Measurements from ENCODE around the gene ANKRD13C.
"Not testable (repeated sequence)": the region's sequence is repeated elsewhere in the genome, so short reads cannot be mapped to it uniquely, and the experiment has no call there.

The ANKRD13C gene, protein sequence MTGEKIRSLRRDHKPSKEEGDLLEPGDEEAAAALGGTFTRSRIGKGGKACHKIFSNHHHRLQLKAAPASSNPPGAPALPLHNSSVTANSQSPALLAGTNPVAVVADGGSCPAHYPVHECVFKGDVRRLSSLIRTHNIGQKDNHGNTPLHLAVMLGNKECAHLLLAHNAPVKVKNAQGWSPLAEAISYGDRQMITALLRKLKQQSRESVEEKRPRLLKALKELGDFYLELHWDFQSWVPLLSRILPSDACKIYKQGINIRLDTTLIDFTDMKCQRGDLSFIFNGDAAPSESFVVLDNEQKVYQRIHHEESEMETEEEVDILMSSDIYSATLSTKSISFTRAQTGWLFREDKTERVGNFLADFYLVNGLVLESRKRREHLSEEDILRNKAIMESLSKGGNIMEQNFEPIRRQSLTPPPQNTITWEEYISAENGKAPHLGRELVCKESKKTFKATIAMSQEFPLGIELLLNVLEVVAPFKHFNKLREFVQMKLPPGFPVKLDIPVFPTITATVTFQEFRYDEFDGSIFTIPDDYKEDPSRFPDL

DNA sequence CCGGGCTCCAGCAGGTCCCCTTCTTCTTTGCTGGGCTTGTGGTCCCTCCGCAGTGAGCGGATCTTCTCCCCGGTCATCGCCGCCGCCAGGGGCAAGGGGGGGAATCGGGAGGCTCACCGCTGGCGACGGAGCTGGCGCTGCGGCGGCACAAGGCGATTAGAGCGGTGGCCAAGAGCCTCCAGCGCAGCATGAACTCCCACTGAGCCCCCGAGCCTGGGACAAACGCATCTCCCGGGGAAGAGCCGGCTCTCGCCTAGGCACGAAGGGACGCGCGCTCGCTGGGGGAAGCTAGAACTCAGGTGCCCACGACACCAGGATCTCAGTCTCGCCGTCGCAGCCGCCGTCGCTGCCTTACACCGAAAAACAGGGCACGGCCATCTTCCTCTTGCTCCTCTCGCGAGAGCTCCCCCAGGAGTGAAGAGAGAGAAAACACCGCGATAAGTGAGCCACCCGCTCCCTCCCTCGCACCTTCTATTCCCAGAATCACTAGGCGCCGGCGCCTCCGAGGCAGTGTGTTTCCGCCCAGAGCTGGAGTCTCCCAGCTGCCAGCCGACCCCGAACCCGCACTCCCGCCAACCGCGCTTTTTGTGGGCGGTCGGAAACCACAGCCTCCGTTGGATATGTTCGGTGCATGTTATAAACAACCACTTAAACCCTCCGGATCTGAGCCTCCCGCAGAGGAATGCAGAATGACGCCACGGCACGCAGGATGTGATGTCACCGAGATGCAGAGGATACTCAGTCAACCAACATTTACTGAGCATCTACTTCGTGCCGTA, at the start of gene ANKRD13C:
ANKRD13C (minus strand) TSS at position 391 of the 779 bp plus-strand sequence; CDS start at position 77, 314 bp downstream.
- in situ Hi-C loops (cut with HindIII; ENCODE audit: low sequenced_read_pairs), result no loop called here

- in situ Hi-C loops (cut with HindIII; ENCODE audit: low sequenced_read_pairs), result no loop called here
Measured at GRCh38 chr1:70403759-70404158, 49.2 kb upstream of the ANKRD13C start.

DNA sequence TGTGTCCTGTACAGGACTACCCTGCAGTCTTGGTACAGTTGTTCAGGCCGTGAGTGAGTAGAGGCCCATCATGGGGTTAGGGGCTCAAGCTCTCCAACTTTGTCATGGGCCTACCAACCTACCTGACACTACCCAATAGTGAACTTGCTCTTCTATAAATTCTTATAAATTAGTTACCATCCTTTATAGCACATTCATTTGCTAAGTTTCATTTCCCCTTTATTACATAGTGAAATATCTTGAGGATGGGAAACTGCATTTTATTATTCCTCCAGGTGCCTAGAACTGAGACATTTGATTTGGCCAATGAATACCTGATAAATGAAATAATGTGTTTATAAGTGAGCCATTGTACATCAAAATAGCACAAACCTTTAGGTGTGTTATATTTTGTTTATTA, 47.5 kb upstream of the ANKRD13C start:
- in situ Hi-C loops (cut with HindIII; ENCODE audit: low sequenced_read_pairs), result no loop called here

GRCh38 chr1:70400335-70400734, 45.8 kb upstream of the ANKRD13C start:
- in situ Hi-C loops (cut with HindIII; ENCODE audit: low sequenced_read_pairs), result no loop called here

- in situ Hi-C loops (cut with HindIII; ENCODE audit: low sequenced_read_pairs), result no loop called here
Measured at GRCh38 chr1:70397013-70397412, 42.5 kb upstream of the ANKRD13C start.

DNA sequence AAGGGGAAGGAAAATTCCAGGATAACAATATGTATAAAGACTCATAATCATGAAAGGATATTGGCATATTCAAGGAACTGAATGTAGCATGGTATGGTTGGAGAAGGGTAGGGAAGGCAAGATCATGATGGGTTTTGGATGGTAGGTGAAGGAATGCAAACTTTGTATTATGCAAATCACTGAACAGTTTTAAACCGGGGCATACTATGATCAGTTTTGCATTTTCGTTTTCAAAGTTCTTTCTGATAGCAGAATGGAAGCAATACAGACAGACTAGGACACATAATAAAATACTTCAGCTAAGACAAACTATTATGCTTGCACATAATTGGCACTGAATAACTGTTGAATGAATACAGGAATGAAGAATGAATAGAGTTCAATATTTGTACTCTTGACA, 42.1 kb upstream of the ANKRD13C start:
- in situ Hi-C loops (cut with HindIII; ENCODE audit: low sequenced_read_pairs), result no loop called here

GRCh38 chr1:70392626-70393025, 38.1 kb upstream of the ANKRD13C start:
- in situ Hi-C loops (cut with HindIII; ENCODE audit: low sequenced_read_pairs), result no loop called here

- in situ Hi-C loops (cut with HindIII; ENCODE audit: low sequenced_read_pairs), result no loop called here
Measured at GRCh38 chr1:70387507-70387906, 33.0 kb upstream of the ANKRD13C start.

- in situ Hi-C loops (cut with HindIII; ENCODE audit: low sequenced_read_pairs), result no loop called here
Measured at GRCh38 chr1:70386121-70386520, 31.6 kb upstream of the ANKRD13C start.

DNA sequence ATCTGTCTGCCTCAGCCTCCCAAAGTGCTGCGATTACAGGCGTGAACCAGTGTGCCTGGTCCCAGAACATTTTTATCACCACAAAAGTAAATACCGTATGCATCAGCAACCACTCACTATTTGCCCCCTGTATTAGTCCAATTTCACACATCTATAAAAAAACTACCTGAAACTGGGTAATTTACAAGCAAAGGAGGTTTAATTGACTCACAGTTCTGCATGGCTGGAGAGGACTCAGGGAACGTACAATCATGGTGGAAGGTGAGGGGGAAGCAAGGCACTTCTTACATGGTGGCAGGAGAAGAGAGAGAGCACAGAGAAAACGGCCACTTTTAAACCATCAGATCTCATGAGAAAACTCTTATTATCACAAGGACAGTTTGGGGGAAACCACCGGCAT, 31.0 kb upstream of the ANKRD13C start:
- in situ Hi-C loops (cut with HindIII; ENCODE audit: low sequenced_read_pairs), result no loop called here

DNA sequence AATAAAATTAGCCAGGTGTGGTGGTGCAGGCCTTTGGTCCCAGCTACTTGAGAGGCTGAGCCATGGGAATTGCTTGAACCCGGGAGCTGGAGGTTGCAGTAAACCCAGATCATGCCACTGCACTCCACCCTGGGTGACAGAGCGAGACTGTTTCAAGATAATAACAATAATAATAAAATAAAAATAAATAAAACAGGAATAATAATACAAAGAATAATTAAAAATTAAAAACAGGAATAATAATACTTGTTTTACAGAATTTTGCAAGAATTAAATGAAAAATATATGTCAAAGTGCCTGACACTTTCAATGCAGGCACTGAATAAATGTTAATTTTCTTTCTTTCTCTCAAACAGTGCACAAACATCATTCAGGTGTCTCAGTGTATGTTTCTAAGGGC, 30.0 kb upstream of the ANKRD13C start:
- in situ Hi-C loops (cut with HindIII; ENCODE audit: low sequenced_read_pairs), result no loop called here

DNA sequence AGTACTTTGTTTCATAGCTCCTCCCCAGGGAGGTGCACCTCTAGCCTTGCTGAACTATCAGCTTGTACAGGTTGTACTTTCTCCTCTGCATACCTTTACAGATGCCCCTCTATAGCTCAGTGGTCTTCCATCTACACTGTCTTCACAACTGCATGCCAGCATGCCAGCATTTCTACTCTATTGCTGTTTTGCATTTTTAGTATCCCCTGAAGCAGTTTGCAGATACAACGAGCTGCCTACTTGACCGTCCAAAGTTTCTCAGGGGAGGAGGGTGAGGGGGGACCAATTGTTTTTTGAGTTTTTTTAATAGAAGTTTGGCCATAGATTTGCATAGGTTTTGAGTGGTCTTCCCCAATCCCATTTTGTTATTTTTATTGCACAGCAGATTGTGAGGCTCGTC, 29.0 kb upstream of the ANKRD13C start:
- in situ Hi-C loops (cut with HindIII; ENCODE audit: low sequenced_read_pairs), result no loop called here

DNA sequence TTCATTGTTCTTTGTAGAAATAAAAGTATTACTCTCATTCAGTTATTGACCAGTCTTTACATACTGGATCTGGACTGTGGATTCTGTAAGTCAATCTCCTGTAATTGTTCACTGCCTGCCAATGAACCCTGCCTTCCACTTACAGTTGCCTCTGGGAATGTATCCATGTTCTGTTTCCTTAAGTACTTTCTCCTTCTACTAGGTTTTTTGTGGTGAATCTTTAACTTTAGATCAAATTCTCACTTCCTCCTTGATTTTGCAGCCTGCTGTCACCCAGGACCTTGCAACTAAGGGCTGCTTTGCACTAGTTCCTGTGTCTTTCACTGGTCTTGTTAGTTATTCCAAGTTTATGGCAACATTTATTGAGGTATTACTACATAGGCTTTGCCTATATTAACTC, 28.2 kb upstream of the ANKRD13C start:
- in situ Hi-C loops (cut with HindIII; ENCODE audit: low sequenced_read_pairs), result no loop called here

DNA sequence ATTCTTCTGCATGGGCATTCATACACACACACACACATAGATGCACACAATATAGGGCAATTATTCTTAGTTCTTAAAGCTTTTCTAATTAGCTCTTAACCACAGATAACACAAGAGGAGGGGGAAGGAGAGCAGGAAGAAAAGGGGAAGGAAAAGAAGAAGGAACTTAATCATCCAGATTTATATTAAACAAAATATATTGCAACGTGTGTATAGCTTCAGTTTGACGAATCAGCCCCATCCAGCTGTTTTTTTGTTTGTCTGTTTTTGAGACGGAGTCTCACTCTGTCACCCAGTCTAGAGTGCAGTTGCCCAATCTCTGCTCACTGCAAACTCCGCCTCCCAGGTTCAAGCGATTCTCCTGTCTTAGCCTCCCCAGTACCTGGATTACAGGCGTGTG, 21.7 kb upstream of the ANKRD13C start:
- in situ Hi-C loops (cut with HindIII; ENCODE audit: low sequenced_read_pairs), result no loop called here

DNA sequence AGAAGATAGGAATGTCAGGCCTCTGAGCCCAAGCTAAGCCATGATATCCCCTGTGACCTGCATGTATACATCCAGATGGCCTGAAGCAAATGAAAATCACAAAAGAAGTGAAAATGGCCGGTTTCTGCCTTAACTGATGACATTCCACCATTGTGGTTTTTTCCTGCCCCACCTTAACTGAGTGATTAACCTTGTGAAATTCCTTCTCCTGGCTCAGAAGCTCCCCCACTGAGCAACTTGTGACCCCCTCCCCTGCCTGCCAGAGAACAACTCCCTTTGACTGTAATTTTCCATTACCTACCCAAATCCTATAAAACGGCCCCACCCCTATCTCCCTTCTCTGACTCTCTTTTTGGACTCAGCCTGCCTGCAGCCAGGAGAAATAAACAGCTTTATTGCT, 19.1 kb upstream of the ANKRD13C start:
- in situ Hi-C loops (cut with HindIII; ENCODE audit: low sequenced_read_pairs), result not testable (repeated sequence)

GRCh38 chr1:70372426-70372825, 17.9 kb upstream of the ANKRD13C start:
- in situ Hi-C loops (cut with HindIII; ENCODE audit: low sequenced_read_pairs), result no loop called here

- in situ Hi-C loops (cut with HindIII; ENCODE audit: low sequenced_read_pairs), result not testable (repeated sequence)
Measured at GRCh38 chr1:70371586-70371985, 17.1 kb upstream of the ANKRD13C start.

- in situ Hi-C loops (cut with HindIII; ENCODE audit: low sequenced_read_pairs), result not testable (repeated sequence)
Measured at GRCh38 chr1:70367397-70367796, 12.9 kb upstream of the ANKRD13C start.

DNA sequence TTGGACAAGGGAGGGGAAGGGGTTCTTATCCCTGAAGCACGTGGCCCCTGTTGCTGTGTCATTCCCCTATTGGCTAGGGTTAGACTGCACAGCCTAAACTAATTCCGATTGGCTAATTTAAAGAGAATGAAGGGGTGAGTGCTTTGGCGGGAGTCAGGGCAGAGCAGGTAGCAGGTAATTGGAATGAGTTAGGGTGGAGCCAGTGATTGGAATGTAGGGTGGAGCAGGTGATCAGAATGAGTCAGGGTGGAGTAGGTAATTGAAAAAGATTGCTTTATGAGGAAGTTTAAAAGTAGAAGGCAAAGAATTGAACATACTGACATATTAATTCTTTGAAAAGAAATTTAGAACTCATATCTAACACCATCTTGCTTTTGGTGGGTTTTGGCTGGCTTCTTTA, 12.5 kb upstream of the ANKRD13C start:
- in situ Hi-C loops (cut with HindIII; ENCODE audit: low sequenced_read_pairs), result not testable (repeated sequence)

GRCh38 chr1:70366425-70366952, 12.0 kb upstream of the ANKRD13C start:
- in situ Hi-C loops (cut with HindIII; ENCODE audit: low sequenced_read_pairs), result not testable (repeated sequence)

DNA sequence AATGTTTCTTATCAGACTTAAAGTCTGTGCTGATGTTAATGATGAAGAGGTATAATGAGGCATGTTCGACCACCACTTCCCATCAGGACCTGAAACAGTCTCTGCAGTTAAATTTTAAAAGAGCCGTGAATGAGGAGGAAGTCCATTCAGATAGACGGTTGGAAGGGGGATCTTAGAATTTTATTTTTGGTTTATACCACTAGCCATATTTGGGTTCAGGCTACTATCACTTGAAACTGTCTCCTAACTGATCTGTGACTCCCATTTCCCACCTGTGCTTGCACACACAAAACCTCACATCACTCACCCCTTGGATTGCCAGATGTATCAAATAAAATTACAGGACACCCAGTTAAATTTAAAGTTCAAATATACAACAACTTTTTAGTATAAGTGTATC, 9.9 kb upstream of the ANKRD13C start:
- in situ Hi-C loops (cut with HindIII; ENCODE audit: low sequenced_read_pairs), result no loop called here

Measured in DLD1 (cell line).